ENCODE data around the gene SLC25A21.
"Not testable (repeated sequence)": the region's sequence is repeated elsewhere in the genome, so short reads cannot be mapped to it uniquely, and the experiment has no call there.

- not testable (repeated sequence) for TF ChIP-seq CTCF (IDR thresholded peaks at IDR 0.05); REST (IDR thresholded peaks at IDR 0.05; ENCODE audit: insufficient read depth in 1 of 2, low read depth in 2 of 2, low read length in 1 of 2); POLR2AphosphoS5 (IDR thresholded peaks at IDR 0.05; ENCODE audit: low read depth, low read length); TCF7L2 (IDR thresholded peaks at IDR 0.05; ENCODE audit: low read depth, low read length)
Measured at GRCh38 chr14:37189733-37190132, 17.3 kb upstream of the SLC25A21 start.
